GM21447 (cell line): ENCODE measurements around the gene LIN9.
"Not testable (repeated sequence)": the region's sequence is repeated elsewhere in the genome, so short reads cannot be mapped to it uniquely, and the experiment has no call there.

Source experiments
- ATAC-seq: cut with Tn5 transposase; IDR thresholded peaks from one replicate; pipeline ENCODE4 v1.9.1; 2021; ENCODE audit not compliant: unreplicated experiment

The LIN9 gene, protein sequence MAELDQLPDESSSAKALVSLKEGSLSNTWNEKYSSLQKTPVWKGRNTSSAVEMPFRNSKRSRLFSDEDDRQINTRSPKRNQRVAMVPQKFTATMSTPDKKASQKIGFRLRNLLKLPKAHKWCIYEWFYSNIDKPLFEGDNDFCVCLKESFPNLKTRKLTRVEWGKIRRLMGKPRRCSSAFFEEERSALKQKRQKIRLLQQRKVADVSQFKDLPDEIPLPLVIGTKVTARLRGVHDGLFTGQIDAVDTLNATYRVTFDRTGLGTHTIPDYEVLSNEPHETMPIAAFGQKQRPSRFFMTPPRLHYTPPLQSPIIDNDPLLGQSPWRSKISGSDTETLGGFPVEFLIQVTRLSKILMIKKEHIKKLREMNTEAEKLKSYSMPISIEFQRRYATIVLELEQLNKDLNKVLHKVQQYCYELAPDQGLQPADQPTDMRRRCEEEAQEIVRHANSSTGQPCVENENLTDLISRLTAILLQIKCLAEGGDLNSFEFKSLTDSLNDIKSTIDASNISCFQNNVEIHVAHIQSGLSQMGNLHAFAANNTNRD

DNA sequence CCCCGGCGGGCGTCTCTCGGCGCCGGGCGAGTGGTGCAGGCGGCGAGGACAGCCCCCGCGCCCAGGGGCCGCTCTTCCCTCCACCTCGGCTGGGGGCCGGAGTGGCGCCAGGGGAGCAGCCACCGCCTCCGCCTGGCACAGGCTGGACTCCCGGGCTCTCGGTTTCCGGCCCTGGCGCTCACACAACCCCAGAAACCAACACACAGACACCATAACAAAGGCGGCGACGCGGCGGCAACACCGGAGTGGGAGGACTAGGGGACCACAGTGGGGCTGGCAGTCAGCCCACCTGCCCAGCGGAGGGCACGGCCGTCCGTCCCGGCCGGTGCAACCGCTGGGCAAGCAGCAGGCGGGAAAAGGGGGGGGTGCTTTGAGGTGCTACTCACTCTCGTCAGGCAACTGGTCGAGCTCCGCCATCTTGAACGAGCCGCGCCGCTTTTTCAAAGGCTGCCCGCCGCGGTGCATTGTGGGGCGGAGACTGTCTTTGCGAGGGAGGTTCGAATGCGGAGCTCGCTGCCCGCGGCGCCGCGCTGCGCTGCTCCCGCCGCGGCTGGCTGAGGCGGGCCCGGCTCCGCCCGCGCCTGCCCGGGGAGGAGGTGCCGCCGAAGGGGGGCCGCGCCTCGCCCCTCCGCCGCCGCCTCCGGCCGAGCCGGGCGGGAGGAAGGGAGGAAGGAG is at the start of gene LIN9:
LIN9 (minus strand) TSS at position 442 of the 675 bp plus-strand sequence; CDS start at position 417, 25 bp downstream.
- peak; percentile 79 for ATAC-seq

DNA sequence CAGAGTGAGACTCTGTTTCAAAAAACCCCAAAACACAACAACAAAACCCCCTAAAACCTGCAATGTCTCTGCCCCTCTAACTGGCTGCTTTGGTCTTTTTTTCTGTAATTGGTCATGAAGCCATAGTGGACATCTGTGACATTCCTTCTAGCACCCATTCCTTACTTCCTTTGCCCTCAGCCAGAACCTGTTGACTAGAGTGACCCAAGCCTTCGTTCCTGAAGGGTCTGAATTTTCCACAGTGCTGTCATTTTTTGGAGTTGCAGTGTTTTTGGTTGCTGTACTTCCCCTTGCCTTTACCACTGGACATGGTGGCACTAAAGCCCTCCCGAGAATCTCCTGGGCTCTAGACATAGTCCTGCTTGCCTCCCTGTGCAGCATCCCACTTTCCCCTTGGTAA is 48.5 kb upstream of the LIN9 start:
- ATAC-seq, result no peak

DNA sequence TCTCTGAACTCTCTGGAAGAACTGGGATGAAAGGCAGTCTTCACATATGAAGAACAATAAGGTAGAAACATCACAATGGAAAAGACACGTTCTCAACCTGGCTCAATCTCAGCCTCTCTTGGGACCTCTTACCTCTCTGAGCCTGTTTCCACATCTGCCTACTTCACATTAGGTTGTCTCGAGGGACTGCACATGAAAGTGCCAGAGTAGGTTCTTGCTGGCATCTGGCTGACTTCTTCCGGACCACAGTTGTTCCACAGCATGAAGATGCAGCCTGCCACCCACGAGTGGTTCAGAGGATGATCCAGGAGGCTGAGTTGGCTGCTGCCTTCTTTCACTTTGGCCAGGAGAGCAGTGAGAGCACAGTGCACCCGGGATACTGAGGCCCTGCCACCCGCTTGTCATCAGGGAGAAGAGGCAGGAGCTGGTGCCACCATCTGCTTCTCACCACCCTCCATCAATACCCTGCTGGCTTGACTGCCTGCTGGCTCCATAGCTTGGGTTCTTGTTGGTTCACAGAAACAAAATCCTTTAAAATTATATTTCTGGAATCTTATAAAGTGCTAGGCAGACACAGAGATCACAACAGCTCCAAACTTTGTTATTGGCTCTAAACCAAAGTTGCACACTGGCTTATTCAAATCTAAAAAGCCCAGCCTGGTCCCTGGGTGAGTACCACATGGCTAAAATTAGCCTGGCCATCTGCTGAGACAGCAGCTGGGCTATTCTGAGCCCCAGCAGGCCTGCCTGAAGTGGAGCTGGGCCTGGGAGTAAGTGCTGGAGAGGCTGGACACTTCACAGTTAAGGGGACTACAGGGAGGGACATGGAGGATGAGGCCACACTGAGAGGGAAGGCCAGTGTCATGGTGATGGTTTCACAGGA is 46.9 kb upstream of the LIN9 start:
- ATAC-seq, result peak; percentile 48

DNA sequence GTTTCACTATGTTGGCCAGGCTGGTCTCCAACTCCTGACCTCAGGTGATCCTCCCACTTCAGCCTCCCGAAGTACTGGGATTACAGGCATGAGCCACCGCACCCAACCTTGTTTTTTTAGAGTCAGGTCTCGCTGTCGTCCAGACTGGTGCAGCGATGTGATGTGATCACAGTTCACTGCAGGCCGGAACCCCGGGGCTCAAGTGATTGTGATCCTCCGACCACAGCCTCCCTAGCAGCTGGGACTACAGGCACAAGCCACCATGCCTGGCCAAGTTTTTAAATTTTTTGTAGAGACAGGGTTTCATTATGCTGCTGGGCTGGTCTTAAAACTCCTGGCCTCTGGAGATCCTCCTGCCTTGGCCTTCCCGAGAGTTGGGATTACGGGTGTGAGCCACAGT is 46.1 kb upstream of the LIN9 start:
- ATAC-seq, result no peak

DNA sequence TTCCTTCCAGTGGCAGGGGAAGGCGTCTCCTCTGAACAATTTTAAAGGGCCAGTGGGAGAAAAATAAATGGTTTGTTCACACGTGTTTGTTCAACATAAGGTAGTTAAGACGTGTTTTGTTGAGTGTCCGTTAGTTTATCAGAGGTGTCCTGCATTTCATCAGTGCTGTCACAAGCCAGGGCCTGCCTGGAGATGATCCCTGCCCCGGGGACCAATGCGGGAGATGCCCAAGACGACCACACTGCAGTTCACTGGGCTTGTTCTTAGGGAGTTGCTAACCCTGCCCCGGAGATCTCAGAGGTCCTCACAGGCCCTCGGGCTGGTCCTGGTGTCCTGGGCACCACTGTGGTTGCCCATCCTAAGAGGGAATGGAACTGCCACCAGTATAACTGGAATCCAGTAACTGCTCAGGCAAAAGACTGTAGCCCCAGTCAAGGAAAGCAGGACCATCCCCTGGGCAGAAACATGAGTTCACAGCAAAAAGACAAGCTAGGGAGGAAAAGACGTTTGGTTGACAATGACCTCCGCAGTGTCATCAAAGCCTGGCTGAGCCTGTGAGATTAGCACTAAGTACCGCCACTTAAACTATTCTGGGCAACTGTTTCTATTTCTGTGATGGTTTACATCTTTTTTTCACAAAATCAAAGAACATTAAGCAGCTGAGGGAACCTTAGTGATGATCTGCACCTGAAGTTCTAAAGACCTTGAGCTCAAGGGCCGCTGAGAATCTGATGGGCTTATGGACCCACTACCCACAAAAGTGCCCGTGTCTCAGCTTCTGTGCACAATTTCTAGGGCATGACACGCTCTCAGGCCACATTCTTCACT is 44.9 kb upstream of the LIN9 start:
- no peak for ATAC-seq

DNA sequence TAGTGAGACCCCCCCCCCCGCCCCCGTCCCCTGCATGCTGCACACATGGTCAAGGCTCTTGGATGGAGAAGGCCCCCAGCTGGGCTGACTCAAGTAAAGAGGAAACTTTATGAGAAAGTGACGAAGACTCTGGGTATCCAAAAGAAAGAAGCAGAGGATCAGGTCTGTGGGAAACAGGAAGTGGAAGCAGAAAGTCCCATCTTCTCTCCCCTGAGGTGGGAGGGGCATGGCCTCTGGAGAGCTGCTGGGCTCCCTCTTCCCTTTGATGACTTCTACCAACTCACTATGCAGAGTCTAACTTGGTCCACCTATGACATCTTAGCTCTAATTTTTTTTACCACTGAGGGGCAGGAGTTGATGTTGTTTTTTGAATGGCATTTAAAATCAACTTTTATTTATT is 42.7 kb upstream of the LIN9 start:
- ATAC-seq, result no peak

DNA sequence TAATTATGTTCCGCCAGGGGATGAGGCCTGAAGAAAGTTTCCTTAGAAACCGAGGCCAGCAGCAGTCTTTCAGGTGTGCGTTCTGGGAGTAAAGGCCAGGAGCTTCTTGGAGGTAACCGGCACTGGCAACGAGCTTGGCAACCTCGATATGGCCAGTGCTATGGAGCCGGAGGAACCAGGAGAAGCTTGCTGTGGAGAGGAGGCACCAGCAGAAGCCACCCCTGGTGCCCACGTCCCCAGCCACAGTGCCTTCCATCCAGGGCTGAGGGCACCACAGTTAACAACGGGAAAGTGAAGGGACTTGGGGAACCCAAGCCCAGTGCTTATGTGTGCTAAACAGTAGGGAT is 41.5 kb upstream of the LIN9 start:
- no peak for ATAC-seq

DNA sequence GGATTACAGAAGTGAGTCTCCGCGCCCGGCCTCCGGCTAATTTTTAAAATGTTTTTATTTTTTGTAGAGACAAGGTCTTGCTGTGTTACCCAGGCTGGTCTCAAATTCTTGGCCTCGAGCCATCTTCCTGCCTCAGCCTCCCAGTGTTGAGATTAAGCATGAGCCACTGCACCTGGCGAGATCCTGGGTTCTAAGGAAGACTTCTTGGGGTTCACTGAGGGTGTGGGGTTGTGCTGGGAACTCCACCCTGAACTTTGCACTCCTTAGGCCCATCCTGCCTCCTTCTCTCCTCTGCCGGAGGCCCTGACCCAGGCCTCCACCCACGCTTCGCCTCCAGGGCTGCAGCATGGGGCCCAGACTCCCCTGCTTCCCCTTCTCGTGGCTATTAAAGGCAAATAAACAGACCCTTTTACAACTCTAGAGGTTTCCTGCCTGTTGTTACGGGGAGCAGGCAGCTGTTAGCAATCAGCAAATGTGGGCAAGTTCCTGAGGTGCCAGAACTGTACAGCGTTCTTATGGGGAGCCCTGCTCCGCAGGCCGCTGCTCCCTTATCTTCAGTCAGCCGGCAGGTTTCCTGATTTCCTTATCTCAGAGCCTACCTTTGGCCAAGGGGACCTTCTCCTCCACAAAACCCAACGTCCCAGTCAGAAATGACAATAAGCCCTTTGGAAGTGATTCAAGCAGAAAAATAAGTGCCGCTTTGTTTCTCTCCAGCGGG is 41.0 kb upstream of the LIN9 start:
- ATAC-seq, result peak; percentile 51

DNA sequence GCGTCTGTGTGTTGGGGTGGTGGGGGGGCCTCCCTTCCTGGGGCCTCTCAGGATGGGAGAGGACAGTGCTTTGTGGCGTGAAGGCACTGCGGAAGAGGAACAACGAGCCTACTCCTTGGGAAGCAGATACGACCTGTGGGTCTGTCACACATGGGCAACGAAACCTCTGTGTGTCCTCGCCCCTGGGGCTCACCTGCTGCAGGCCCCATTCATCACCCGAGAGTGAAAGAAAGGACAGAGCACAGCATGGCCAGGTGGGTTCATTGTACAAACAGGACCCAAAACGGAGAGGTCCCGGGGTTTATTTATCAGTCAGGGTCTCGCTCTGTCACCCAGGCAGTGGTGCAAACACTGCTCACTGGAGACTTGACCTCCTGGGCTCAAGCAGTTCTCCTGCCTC is 40.1 kb upstream of the LIN9 start:
- no peak for ATAC-seq

DNA sequence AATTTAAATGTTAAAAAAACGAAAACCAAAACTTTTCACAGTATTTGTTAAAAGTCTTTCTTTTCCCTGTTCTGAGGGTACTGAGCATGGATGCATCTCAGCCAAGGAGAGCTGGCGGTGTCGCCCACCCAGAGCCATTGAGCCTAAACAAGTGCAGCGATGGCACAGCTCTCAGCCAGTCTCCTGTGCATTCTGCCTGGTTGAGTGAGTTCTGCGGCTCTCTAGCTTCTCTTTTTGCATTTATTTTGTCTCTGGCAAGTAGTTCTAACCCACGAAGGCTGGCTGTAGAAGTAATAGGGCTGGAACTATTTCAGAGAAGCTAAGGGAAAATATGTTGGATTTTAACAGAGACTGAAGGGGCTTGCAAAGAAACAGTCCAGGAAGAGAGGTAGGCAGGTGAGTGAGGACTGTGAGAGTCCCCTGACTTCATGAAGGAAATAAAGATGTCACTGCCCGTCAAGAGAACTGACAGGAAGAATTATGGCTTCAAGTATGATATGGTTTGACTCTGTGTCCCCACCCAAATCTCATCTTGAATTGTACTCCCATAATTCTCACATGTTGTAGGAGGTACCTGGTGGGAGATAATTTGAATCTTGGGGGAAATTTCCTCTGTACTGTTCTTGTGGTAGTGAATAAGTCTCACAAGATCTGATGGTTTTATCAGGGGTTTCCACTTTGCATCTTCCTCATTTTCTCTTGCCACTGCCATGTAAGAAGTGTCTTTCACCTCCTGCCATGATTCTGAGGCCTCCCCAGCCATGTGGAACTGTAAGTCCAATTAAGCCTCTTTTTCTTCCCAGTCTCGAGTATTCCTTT is 35.7 kb upstream of the LIN9 start:
- ATAC-seq, result no peak

DNA sequence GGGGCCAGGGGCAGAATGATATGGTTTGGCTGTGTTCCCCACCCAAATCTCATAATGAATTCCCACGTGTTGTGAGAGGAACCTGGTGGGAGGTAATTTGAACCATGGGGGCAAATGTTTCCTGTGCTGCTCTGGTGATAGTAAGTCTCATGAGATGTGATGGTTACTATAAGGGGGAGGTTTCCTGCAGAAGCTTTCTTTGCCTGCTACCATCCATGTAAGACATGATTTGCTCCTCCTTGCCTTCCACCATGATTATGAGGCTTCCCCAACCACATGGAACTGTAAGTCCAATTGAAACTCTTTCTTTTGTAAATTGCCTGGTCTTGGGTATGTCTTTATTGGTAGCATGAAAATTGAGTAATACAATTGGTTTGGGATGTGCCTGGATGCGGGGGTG is 33.7 kb upstream of the LIN9 start:
- no peak for ATAC-seq

DNA sequence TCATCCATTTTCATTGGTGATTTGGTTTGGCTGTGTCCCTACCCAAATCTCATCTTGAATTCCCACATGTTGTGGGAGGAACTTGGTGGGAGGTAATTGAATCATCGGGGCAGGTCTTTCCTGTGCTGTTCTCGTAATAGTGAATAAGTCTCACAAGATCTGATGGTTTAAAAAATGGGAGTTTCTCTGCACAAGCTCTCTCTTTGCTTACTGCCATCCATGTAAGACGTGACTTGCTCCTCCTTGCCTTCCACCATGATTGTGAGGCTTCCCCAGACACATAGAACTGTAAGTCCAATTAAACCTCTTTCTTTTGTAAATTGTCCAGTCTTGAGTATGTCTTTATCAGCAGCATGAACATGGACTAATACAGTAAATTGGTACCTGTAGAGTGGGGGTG is 31.1 kb upstream of the LIN9 start:
- not testable (repeated sequence) for ATAC-seq

DNA sequence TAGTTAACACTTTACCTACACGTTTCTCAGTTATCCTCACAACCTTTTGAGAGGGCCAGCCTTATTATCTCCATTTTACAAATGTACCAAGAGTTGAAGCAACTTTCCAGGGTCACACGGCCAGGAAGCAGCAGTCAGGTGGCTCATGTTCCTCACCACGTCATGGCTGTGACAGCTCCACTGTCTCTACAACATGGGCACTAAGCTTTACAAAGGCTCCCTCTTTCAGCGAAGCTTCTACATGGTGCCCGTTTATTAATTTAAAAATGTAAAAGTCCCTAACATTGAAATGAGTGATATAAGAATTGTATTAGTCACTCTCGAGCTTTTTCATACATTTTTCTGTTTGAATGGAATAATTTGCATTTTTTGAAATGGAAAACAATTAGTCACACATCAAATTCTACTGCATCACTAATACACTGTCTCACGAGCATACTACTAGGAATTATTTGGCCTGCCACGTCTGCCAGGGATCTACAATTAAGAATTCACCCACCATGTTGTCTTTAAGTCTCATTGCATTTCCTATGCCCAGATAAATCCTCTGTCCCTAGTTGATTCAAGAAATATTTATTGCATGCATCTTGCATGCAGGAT is 28.4 kb upstream of the LIN9 start:
- ATAC-seq, result no peak

DNA sequence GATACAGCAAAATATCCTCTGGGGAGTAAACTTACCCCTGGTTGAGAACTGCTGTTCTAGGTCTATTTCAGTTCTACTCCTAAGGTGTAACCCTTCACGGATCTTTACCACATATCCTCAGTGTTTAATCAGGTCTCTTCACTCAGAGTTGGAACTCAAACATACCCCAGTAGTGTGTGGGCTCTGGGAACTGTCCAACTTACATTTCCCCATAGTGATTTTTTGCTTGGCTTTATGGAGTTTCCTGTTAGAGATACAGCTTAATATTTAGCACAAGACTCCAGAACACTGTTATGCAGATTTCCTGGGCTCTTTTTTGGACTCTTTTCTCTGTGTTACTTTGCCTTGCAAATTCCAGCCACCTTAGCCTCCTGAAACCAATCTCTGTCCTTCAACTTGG is 26.7 kb upstream of the LIN9 start:
- no peak for ATAC-seq

DNA sequence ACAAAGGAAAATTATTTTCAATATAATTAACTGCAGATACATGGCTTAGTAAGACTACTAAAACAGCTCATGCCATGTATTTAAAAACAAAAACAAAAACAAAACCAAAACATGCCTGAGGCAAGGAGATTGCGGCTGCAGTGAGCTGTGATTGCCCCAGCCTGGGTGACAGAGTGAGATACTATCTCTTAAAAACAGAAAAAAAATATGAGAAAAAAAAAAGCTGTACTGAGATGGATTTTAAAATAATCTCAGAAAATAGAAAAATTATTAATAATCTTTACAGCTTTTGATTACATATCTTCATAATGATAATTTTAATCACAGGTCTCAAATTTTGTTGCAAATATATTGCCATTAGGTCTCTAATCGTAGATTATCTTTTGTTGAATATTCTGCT is 24.0 kb upstream of the LIN9 start:
- ATAC-seq, result no peak

DNA sequence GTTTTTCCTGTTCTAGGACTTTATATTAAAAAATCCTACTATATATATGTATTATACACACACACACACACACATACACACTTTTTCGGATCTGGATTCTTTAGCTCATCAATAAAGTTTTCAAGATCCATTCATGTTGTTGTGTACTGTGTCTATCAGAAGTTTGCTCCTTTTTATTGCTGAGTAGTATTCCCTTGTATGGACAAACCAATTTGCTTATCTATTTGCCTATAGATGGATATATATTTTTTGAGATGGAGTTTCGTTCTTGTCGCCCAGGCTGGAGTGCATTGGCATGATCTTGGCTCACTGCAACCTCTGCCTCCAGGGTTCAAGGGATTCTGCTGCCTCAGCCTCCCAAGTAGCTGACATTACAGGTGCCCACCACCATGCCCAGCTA is 20.3 kb upstream of the LIN9 start:
- ATAC-seq, result no peak

DNA sequence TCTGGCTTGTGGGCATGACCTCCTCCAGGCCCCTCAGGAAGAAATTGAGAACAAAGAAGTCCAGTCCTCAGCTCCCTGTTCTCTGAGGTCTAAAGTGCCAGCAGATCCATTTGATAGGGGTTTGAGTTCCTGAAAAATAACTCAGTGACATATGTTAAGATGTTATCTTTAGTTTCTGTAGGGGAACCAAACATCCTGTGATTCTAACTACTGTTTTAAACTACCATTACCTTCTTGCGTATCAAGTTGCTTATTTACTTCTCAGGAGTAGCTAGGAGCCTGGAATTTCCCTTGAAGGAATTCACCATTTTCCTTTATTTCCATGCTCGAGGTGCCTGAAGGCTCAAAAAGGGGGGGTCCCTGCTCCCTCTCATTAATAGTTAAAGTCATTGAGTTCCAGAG is 18.8 kb upstream of the LIN9 start:
- no peak for ATAC-seq

DNA sequence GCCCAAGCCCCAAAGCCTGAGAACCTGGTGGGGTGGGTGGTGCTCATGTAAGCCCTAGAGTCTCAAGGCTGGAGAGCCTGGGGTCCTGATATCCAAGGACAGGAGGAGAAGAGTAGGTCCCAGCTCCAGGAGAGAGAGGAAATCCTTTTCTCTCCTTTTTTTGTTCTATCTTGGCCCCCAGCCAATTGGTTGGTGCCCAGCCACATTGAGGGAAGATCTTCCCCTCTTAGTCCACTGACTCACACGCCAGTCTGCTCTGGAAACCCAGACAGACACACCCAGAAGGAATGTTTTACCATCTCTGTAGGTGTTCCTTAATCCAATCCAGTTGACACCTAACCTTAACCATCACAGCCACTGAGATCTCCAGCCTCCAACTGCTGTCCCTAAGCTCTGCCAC is 16.2 kb upstream of the LIN9 start:
- no peak for ATAC-seq

DNA sequence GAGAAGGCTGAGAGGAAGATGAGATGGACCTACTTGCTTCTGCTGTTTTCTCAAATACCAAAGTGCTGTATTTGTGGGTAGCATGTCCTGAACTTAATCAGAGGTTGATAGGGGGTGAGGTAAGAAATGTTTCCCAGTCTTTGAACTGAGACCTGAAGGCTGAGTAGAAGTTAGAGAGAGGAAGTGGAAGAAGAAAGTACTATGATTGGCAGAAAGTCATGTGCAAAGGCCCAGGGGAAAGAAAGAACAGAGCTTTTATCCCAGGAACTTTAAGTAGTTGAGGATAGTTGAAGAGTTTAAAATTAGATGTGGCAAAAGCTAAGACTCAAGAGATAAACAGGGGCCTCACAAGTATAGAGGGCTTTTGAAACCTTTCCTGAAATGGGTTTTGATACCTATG is 15.5 kb upstream of the LIN9 start:
- no peak for ATAC-seq
